IMR-90 (cell line): ENCODE results near the gene LRPAP1. TPM values are rescaled to one million over a fixed set of nuclear protein-coding genes. Genes with fewer than 3 reads are reported as not detected.

ENCODE experiments used
- ATAC-seq: fragments of 200-7000 bp; cut with Tn5 transposase; 2 replicates; pipeline ENCODE4 v1.9.1; 2020; ENCODE audit warnings: low read depth, mild to moderate bottlenecking, moderate library complexity
- BruUV-seq: library from RNA; stranded (reverse); fragments of 400-500 nt; replicated peaks from 2 replicates; lab custom pipeline; 2021; lab: Mats Ljungman, UMichigan
- CTCF ChIA-PET: fragments of 300-600 bp; formaldehyde crosslinking; extraction: SDS; loops from one replicate; lab custom pipeline; 2021; ENCODE audit warnings: antibody characterized with exemption; lab: Yijun Ruan, JAX
- POLR2A ChIA-PET: fragments of 300-600 bp; sonication (Branson Sonifier 250); formaldehyde crosslinking; loops from one replicate; lab custom pipeline; 2022; ENCODE audit warnings: antibody characterized with exemption; ENCODE audit not compliant: unreplicated experiment; lab: Charles Lee
- DNase-seq: peaks from one replicate; pipeline ENCODE4 v3.0.0; 2013
- H2AFZ ChIP-seq: replicated peaks from 2 replicates; pipeline ENCODE3; 2013; ENCODE audit warnings: low read length, mild to moderate bottlenecking; ENCODE audit not compliant: poor library complexity
- H2AK5ac ChIP-seq: 2 replicates; pipeline ENCODE4 v1.6.1; 2013; ENCODE audit warnings: low read depth, low read length, inconsistent platforms
- H2AK9ac ChIP-seq: replicated peaks from 2 replicates; pipeline ENCODE3; 2013; ENCODE audit warnings: mild to moderate bottlenecking, low read depth, low read length, moderate library complexity; ENCODE audit not compliant: poor library complexity
- H2BK120ac ChIP-seq: 2 replicates; pipeline ENCODE4 v1.6.1; 2013; ENCODE audit warnings: low read depth, low read length, inconsistent platforms
- H2BK15ac ChIP-seq: 3 replicates; pipeline ENCODE4 v1.6.1; 2013; ENCODE audit warnings: low read depth, low read length, inconsistent platforms
- H2BK20ac ChIP-seq: 2 replicates; pipeline ENCODE4 v1.6.1; 2013; ENCODE audit warnings: low read depth, mild to moderate bottlenecking, inconsistent platforms, low read length, moderate library complexity
- H2BK5ac ChIP-seq: 2 replicates; pipeline ENCODE4 v1.6.1; 2013; ENCODE audit warnings: mild to moderate bottlenecking, low read depth, low read length, inconsistent platforms; ENCODE audit not compliant: poor library complexity, severe bottlenecking
- H3K14ac ChIP-seq: replicated peaks from 2 replicates; pipeline ENCODE4 v1.6.1; 2013; ENCODE audit warnings: low read depth, low read length, inconsistent platforms
- H3K18ac ChIP-seq: 2 replicates; pipeline ENCODE4 v1.6.1; 2013; ENCODE audit warnings: low read depth, low read length, control low read depth
- H3K23ac ChIP-seq: 2 replicates; pipeline ENCODE4 v1.6.1; 2013; ENCODE audit warnings: low read depth, low read length, inconsistent platforms
- H3K27ac ChIP-seq: 2 replicates; pipeline ENCODE4 v1.5.1; 2013; ENCODE audit warnings: mild to moderate bottlenecking, control low read depth, low read length; ENCODE audit not compliant: insufficient read depth
- H3K27me3 ChIP-seq: 2 replicates; pipeline ENCODE4 v1.6.1; 2013; ENCODE audit warnings: low read length; ENCODE audit not compliant: control insufficient read depth, insufficient read depth
- H3K36me3 ChIP-seq: 2 replicates; pipeline ENCODE4 v1.6.1; 2013; ENCODE audit warnings: low read length, mixed read lengths; ENCODE audit not compliant: control insufficient read depth, insufficient read depth
- H3K4ac ChIP-seq: 2 replicates; pipeline ENCODE4 v1.6.1; 2013; ENCODE audit warnings: low read depth, low read length, inconsistent platforms
- H3K4me1 ChIP-seq: 2 replicates; pipeline ENCODE4 v1.6.1; 2013; ENCODE audit warnings: low read length, mixed read lengths; ENCODE audit not compliant: control insufficient read depth, insufficient read depth
- H3K4me2 ChIP-seq: 2 replicates; pipeline ENCODE4 v1.6.1; 2013; ENCODE audit warnings: low read depth, mild to moderate bottlenecking, control low read depth, low read length, moderate library complexity
- H3K4me3 ChIP-seq: 2 replicates; pipeline ENCODE4 v1.5.1; 2013; ENCODE audit warnings: low read depth, mild to moderate bottlenecking, control low read depth, low read length, moderate library complexity; ENCODE audit not compliant: insufficient read depth
- H3K56ac ChIP-seq: 2 replicates; pipeline ENCODE4 v1.6.1; 2013; ENCODE audit warnings: low read length, inconsistent platforms; ENCODE audit not compliant: insufficient read depth; ENCODE audit errors: extremely low read depth
- H3K79me1 ChIP-seq, 2 experiments: 2 replicates each; pipeline ENCODE4 v1.6.1; 2013; ENCODE audit warnings: low read length in 2 of 2, inconsistent platforms in 1 of 2, low read depth in 1 of 2
- H3K9ac ChIP-seq: 2 replicates; pipeline ENCODE4 v1.6.1; 2013; ENCODE audit warnings: low read depth, low read length, control low read depth
- H3K9me1 ChIP-seq: 2 replicates; pipeline ENCODE4 v1.6.1; 2013; ENCODE audit warnings: low read length, inconsistent platforms; ENCODE audit not compliant: insufficient read depth
- H3K9me3 ChIP-seq: 2 replicates; pipeline ENCODE4 v1.6.1; 2013; ENCODE audit warnings: low read length; ENCODE audit not compliant: control insufficient read depth, insufficient read depth
- H4K20me1 ChIP-seq: 2 replicates; pipeline ENCODE4 v1.6.1; 2013; ENCODE audit warnings: low read length, inconsistent platforms; ENCODE audit not compliant: insufficient read depth
- H4K5ac ChIP-seq: 2 replicates; pipeline ENCODE4 v1.6.1; 2013; ENCODE audit warnings: mild to moderate bottlenecking, low read depth, low read length, control low read depth
- H4K8ac ChIP-seq, 2 experiments: 2 replicates each; pipeline ENCODE4 v1.6.1; 2013; ENCODE audit warnings: low read depth in 2 of 2, low read length in 2 of 2, control low read depth in 1 of 2, inconsistent platforms in 1 of 2
- H4K91ac ChIP-seq: 2 replicates; pipeline ENCODE4 v1.6.1; 2013; ENCODE audit warnings: low read depth, low read length, inconsistent platforms; ENCODE audit not compliant: insufficient read depth
- BHLHE40 ChIP-seq: fragments of 150-350 bp; IDR thresholded peaks from 2 replicates; pipeline ENCODE4 v1.6.1; 2016; ENCODE audit warnings: mild to moderate bottlenecking, low read depth, low read length
- CEBPB ChIP-seq: IDR thresholded peaks from 2 replicates; pipeline ENCODE4 v1.6.1; 2012; ENCODE audit warnings: low read depth, low read length, improper control_type of control experiment
- CHD1 ChIP-seq: IDR thresholded peaks from 2 replicates; pipeline ENCODE4 v1.6.1; 2012; ENCODE audit warnings: low read depth, low read length, improper control_type of control experiment
- CTCF ChIP-seq: conservative IDR thresholded peaks from 2 replicates; pipeline ENCODE4 v1.5.1; 2012; ENCODE audit warnings: mild to moderate bottlenecking, low read depth, low read length, improper control_type of control experiment
- FOS ChIP-seq: fragments of 150-350 bp; IDR thresholded peaks from 2 replicates; pipeline ENCODE4 v1.6.1; 2016; ENCODE audit warnings: low read depth, low read length
- MAFK ChIP-seq: IDR thresholded peaks from 2 replicates; pipeline ENCODE4 v1.6.1; 2012; ENCODE audit warnings: low read depth, low read length, improper control_type of control experiment
- MAZ ChIP-seq: IDR thresholded peaks from 2 replicates; pipeline ENCODE4 v1.6.1; 2012; ENCODE audit warnings: low read depth, mild to moderate bottlenecking, low read length, improper control_type of control experiment, moderate library complexity, borderline replicate concordance
- NFE2L2 ChIP-seq: fragments of 150-350 bp; IDR thresholded peaks from 2 replicates; pipeline ENCODE4 v1.6.1; 2016; ENCODE audit warnings: low read depth, mild to moderate bottlenecking, low read length
- POLR2A ChIP-seq: IDR thresholded peaks from 2 replicates; pipeline ENCODE4 v1.6.1; 2012; ENCODE audit warnings: mild to moderate bottlenecking, low read depth, low read length
- RAD21 ChIP-seq: IDR thresholded peaks from 2 replicates; pipeline ENCODE4 v1.6.1; 2012; ENCODE audit warnings: low read length, improper control_type of control experiment
- RCOR1 ChIP-seq: IDR thresholded peaks from 2 replicates; pipeline ENCODE4 v1.6.1; 2012; ENCODE audit warnings: mild to moderate bottlenecking, low read length, improper control_type of control experiment; ENCODE audit not compliant: insufficient replicate concordance
- RFX5 ChIP-seq: IDR thresholded peaks from 2 replicates; pipeline ENCODE4 v1.8.0; 2012; ENCODE audit warnings: low read depth, mild to moderate bottlenecking, low read length, moderate library complexity
- SMC3 ChIP-seq: fragments of 150-350 bp; IDR thresholded peaks from 2 replicates; pipeline ENCODE4 v1.6.1; 2016; ENCODE audit warnings: low read depth, mild to moderate bottlenecking, antibody characterized with exemption, low read length, moderate library complexity
- WGBS, 2 experiments: methylation state at CpG; one replicate each; pipeline versions ENCODE4 v1.1.5 to v1.1.7; 2013; ENCODE audit warnings: missing lambda C conversion rate in 2 of 2; ENCODE audit not compliant: insufficient read length in 1 of 2; ENCODE audit errors: extremely low coverage in 2 of 2; 5-methylcytosine and 5-hydroxymethylcytosine counted together
- dilution Hi-C: fragments of 300-500 bp; cut with HindIII; formaldehyde crosslinking; loops from one replicate; pipeline ENCODE4 v1.14.3; 2018; ENCODE audit warnings: low sequenced_read_pairs; ENCODE audit not compliant: unreplicated experiment
- in situ Hi-C: fragments of 300-500 bp; cut with MboI; formaldehyde crosslinking; loops from 3 replicates; pipeline ENCODE4 v1.14.3; 2019; ENCODE audit warnings: low sequenced_read_pairs, inconsistent platforms, mixed read lengths
- intact Hi-C: fragments of 100-400 bp; cut with micrococcal nuclease; formaldehyde crosslinking; loops from 2 replicates; pipeline ENCODE4 v1.10.0; 2022
- polyA plus RNA-seq, 3 experiments: library from polyadenylated mRNA; depleted of rRNA; stranded (reverse); fragments of >200 nt; gene quantifications; 2 replicates each; pipeline ENCODE4 v1.2.3, GENCODE V29; 2012; ENCODE audit warnings: low replicate concordance in 1 of 3
- total RNA-seq: library from RNA; depleted of rRNA; stranded (reverse); fragments of >200 nt; gene quantifications from 2 replicates; pipeline ENCODE4 v1.2.3, GENCODE V29; 2012
- TF ChIP-seq, protein P1 (sequence below): fragments of 150-350 bp; IDR thresholded peaks from 2 replicates; pipeline ENCODE4 v1.6.1; 2016; ENCODE audit warnings: low read depth, mild to moderate bottlenecking, low read length, moderate library complexity, borderline replicate concordance
- TF ChIP-seq, protein P2 (sequence below): fragments of 150-350 bp; IDR thresholded peaks from 2 replicates; pipeline ENCODE4 v1.6.1; 2017; ENCODE audit warnings: mild to moderate bottlenecking, antibody characterized with exemption, low read length, low read depth

Gene LRPAP1
- total and polyA plus RNA-seq, 2 of the 4 experiments (the other 2 are of a cell fraction): 135 to 175 TPM

DNA sequence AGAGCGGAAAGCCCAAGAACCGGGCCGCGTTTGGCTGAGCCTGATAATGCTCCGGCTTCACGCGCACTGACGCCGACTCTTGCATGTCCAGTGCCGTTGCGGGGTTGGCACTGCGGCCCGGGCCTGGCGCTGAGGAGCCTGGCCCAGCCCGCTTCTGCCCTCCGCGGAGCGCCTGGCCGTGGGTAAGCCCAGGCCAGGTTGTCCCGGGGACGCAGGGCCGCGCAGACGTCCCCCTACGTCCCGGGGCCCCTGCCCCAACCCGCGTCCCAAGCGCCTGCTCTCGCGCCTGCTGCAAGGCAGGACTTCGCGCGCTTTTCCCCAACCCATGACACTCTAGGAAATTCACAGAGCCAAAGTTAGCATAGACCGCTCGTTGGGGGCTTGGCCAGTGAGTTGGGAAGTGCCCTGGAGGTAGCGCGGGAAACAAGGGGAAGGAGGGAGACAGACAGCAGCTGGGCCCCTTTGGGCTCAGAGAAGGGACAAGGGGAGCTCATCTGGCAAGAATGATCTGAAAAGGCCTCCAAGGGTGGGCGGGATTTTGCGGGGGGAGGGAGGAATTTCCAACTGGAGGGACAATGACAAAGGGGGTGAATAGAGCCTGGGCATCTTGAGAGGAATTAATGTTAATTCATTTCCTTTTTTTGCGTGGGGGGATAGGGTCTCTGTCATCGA lies 665 bp upstream of the LRPAP1 start:
- H2AK9ac ChIP-seq: peak overlapping the region; percentile 40
- POLR2A ChIA-PET: no interaction called here
- H2AFZ ChIP-seq: peak overlapping the region; percentile 98
- H3K36me3 ChIP-seq: peaks cover 8% of the 10 kb centered on the region; the same call in 1 of the 2 replicates
- in situ Hi-C loops (no loop called here), dilution Hi-C loops (no loop called here), intact Hi-C loops (loop anchor here (1.0 kb wide), 1 partner anchor 417 kb away; no protein-coding TSS in a partner anchor)
- H3K27ac ChIP-seq: no peak overlapping the region
- H2BK15ac ChIP-seq: no peak overlapping the region
- H2BK20ac ChIP-seq: no peak overlapping the region
- no peak overlapping the region for H3K18ac ChIP-seq
- no peak overlapping the region for H3K56ac ChIP-seq
- no peak overlapping the region for H3K14ac ChIP-seq
- no peak for DNase-seq
- CTCF ChIA-PET: no interaction called here
- peaks cover 5% of the 10 kb centered on the region; the same call in 1 of the 2 replicates for H3K27me3 ChIP-seq
- TF ChIP-seq, protein P1, sequence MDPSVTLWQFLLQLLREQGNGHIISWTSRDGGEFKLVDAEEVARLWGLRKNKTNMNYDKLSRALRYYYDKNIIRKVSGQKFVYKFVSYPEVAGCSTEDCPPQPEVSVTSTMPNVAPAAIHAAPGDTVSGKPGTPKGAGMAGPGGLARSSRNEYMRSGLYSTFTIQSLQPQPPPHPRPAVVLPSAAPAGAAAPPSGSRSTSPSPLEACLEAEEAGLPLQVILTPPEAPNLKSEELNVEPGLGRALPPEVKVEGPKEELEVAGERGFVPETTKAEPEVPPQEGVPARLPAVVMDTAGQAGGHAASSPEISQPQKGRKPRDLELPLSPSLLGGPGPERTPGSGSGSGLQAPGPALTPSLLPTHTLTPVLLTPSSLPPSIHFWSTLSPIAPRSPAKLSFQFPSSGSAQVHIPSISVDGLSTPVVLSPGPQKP: no peak
- no peak for TF ChIP-seq SMC3
- no peak for TF ChIP-seq NFE2L2
- TF ChIP-seq RCOR1: no peak
- TF ChIP-seq, protein P2, sequence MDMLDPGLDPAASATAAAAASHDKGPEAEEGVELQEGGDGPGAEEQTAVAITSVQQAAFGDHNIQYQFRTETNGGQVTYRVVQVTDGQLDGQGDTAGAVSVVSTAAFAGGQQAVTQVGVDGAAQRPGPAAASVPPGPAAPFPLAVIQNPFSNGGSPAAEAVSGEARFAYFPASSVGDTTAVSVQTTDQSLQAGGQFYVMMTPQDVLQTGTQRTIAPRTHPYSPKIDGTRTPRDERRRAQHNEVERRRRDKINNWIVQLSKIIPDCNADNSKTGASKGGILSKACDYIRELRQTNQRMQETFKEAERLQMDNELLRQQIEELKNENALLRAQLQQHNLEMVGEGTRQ: no peak
- TF ChIP-seq CTCF: no peak
- TF ChIP-seq CHD1: no peak
- TF ChIP-seq MAZ: no peak
- no peak for TF ChIP-seq RFX5
- no peak for TF ChIP-seq BHLHE40
- TF ChIP-seq MAFK: no peak
- no peak for TF ChIP-seq FOS
- no peak for TF ChIP-seq CEBPB
- TF ChIP-seq POLR2A: no peak
- TF ChIP-seq RAD21: no peak
- H4K20me1 ChIP-seq: peaks cover 25% of the 10 kb centered on the region
- H2AK5ac ChIP-seq: no peak overlapping the region
- H3K4me1 ChIP-seq: peaks cover 10% of the 10 kb centered on the region
- no peak overlapping the region for H3K23ac ChIP-seq
- H2BK120ac ChIP-seq: no peak overlapping the region
- peak overlapping the region; percentile 41 for H3K4me3 ChIP-seq
- H4K8ac ChIP-seq: no peak overlapping the region
- no peaks in the 10 kb centered on the region for H3K9me1 ChIP-seq
- ATAC-seq: peak; percentile 68
- H4K91ac ChIP-seq: no peak overlapping the region
- WGBS, 2 experiments: 23% methylated on average over 12 of the region's 42 CpGs; no CpG with 5 or more reads in 1 of the 2 experiments
- H3K9ac ChIP-seq: no peak overlapping the region
- no peak overlapping the region for H2BK5ac ChIP-seq
- 0 out of 2 replicates have a peak, but pooled peaks cover 2% of the 10 kb centered on the region for H3K9me3 ChIP-seq
- BruUV-seq: no TSS peak
- H3K4ac ChIP-seq: no peak overlapping the region
- H4K5ac ChIP-seq: no peak overlapping the region
- H3K4me2 ChIP-seq: peak overlapping the region; percentile 87
- peaks cover 15 to 34% of the 10 kb centered on the region in 2 experiments; a peak in 3 of 4 replicates for H3K79me1 ChIP-seq
